Calu3 (cell line): ENCODE results near the gene UGT2B7. TPM values are rescaled to one million over a fixed set of nuclear protein-coding genes. Genes with fewer than 3 reads are reported as not detected.

ENCODE experiments used
- BruUV-seq: library from RNA; stranded (reverse); fragments of 400-500 nt; replicated peaks from 2 replicates; lab custom pipeline; 2021; lab: Mats Ljungman, UMichigan
- CTCF ChIA-PET: fragments of 300-600 bp; sonication (Branson Sonifier 250); formaldehyde crosslinking; loops from one replicate; lab custom pipeline; 2022; ENCODE audit warnings: antibody characterized with exemption; lab: Charles Lee
- DNase-seq: peaks from one replicate; pipeline ENCODE4 v3.0.0; 2022
- H3K27ac Mint-ChIP-seq: one replicate; pipeline ENCODE4 v1.8.0; 2022; ENCODE audit warnings: mixed read lengths; ENCODE audit not compliant: unreplicated experiment
- H3K27me3 Mint-ChIP-seq: one replicate; pipeline ENCODE4 v1.8.0; 2022; ENCODE audit warnings: mixed read lengths; ENCODE audit not compliant: unreplicated experiment
- H3K36me3 Mint-ChIP-seq: one replicate; pipeline ENCODE4 v1.8.0; 2022; ENCODE audit warnings: mild to moderate bottlenecking, moderate library complexity, mixed read lengths; ENCODE audit not compliant: insufficient read depth, unreplicated experiment
- H3K4me1 Mint-ChIP-seq: one replicate; pipeline ENCODE4 v1.8.0; 2022; ENCODE audit warnings: mild to moderate bottlenecking, low read depth, mixed read lengths; ENCODE audit not compliant: unreplicated experiment
- H3K4me3 Mint-ChIP-seq: one replicate; pipeline ENCODE4 v1.8.0; 2022; ENCODE audit warnings: mild to moderate bottlenecking, low read depth, moderate library complexity, mixed read lengths; ENCODE audit not compliant: unreplicated experiment
- H3K9me3 Mint-ChIP-seq: one replicate; pipeline ENCODE4 v1.8.0; 2022; ENCODE audit warnings: low read depth, mixed read lengths; ENCODE audit not compliant: unreplicated experiment
- CTCF ChIP-seq: fragments of 200-600 bp; IDR thresholded peaks from one replicate; pipeline ENCODE4 v1.8.0; 2022; ENCODE audit warnings: antibody characterized with exemption; ENCODE audit not compliant: unreplicated experiment
- intact Hi-C: fragments of 100-400 bp; cut with micrococcal nuclease; formaldehyde crosslinking; loops from one replicate; pipeline ENCODE4 v1.10.0; 2022; ENCODE audit not compliant: unreplicated experiment
- total RNA-seq: library from RNA; stranded (reverse); gene quantifications from 2 replicates; pipeline ENCODE4 v1.2.3, GENCODE V29; 2022

The UGT2B7 gene
- total RNA-seq, 1 experiment from 2014 or later = 25.5 TPM

- BruUV-seq = no TSS peak
- Mint-ChIP-seq H3K9me3 (no peaks in the 10 kb centered on the region), H3K36me3 (no peaks in the 10 kb centered on the region), H3K4me1 (no peaks in the 10 kb centered on the region), H3K27me3 (no peaks in the 10 kb centered on the region), H3K27ac (no peak overlapping the region), H3K4me3 (no peak overlapping the region)
- DNase-seq = no peak
- CTCF ChIA-PET = no interaction called here
- TF ChIP-seq CTCF = no peak
- intact Hi-C loops = no loop called here
These were observed 45.0 kb downstream of the UGT2B7 start for GRCh38 chr4:69141320-69141719.

GRCh38 chr4:69147334-69147733, 51.1 kb downstream of the UGT2B7 start:
- H3K4me3 Mint-ChIP-seq = no peak overlapping the region
- TF ChIP-seq CTCF = no peak
- H3K27me3 Mint-ChIP-seq = no peaks in the 10 kb centered on the region
- no peak overlapping the region for H3K27ac Mint-ChIP-seq
- DNase-seq = no peak
- CTCF ChIA-PET = no interaction called here
- no peaks in the 10 kb centered on the region for H3K4me1 Mint-ChIP-seq
- no TSS peak for BruUV-seq
- intact Hi-C loops = no loop called here
- no peaks in the 10 kb centered on the region for H3K9me3 Mint-ChIP-seq
- H3K36me3 Mint-ChIP-seq = no peaks in the 10 kb centered on the region

- DNase-seq = no peak
- no peaks in the 10 kb centered on the region for H3K9me3 Mint-ChIP-seq
- CTCF ChIA-PET = no interaction called here
- TF ChIP-seq CTCF = no peak
- intact Hi-C loops = no loop called here
- H3K27me3 Mint-ChIP-seq = no peaks in the 10 kb centered on the region
- no peak overlapping the region for H3K4me3 Mint-ChIP-seq
- no peak overlapping the region for H3K27ac Mint-ChIP-seq
- BruUV-seq = no TSS peak
- no peaks in the 10 kb centered on the region for H3K4me1 Mint-ChIP-seq
- no peaks in the 10 kb centered on the region for H3K36me3 Mint-ChIP-seq
These were observed 57.7 kb downstream of the UGT2B7 start for GRCh38 chr4:69154021-69154420.

- no TSS peak for BruUV-seq
- no peak for TF ChIP-seq CTCF
- Mint-ChIP-seq H3K27me3 (no peaks in the 10 kb centered on the region), H3K9me3 (no peaks in the 10 kb centered on the region), H3K4me1 (no peaks in the 10 kb centered on the region), H3K36me3 (no peaks in the 10 kb centered on the region), H3K4me3 (no peak overlapping the region), H3K27ac (no peak overlapping the region)
- intact Hi-C loops = no loop called here
- CTCF ChIA-PET = no interaction called here
- DNase-seq = peak; percentile 27
These were observed 60.6 kb downstream of the UGT2B7 start for GRCh38 chr4:69156913-69157312.

Other genes with a start within 250 kb of the UGT2B7 start
- gene UGT2A3, start 144.7 kb upstream of the UGT2B7 start, total RNA-seq = 2.9 and 5.2 TPM in 2 replicates
- gene UGT2B11, start 118.3 kb downstream of the UGT2B7 start, total RNA-seq = not detected in 2 replicates
- gene UGT2B28, start 184.0 kb downstream of the UGT2B7 start, total RNA-seq = not detected in 2 replicates